ENCODE results near the gene PSMD8. TPM values are rescaled to one million over a fixed set of nuclear protein-coding genes. Genes with fewer than 3 reads are reported as not detected.

Gene PSMD8
- total RNA-seq, 1 donor from 2014 or later, result 128 TPM

- DNase-seq (ENCODE audit: low spot score, unreplicated experiment), result no peak
- Mint-ChIP-seq H3K4me3 (ENCODE audit: low read depth) (peak overlapping the region; percentile 98), H3K27me3 (no peaks in the 10 kb centered on the region), H3K27ac (no peak overlapping the region), H3K36me3 (ENCODE audit: insufficient read depth) (peaks cover 11% of the 10 kb centered on the region), H3K4me1 (ENCODE audit: low read depth) (peaks cover 13% of the 10 kb centered on the region), H3K9me3 (ENCODE audit: low read depth) (no peaks in the 10 kb centered on the region)
- TF ChIP-seq CTCF (IDR thresholded peaks at IDR 0.05; ENCODE audit: unreplicated experiment), result no peak
These were observed 2.7 kb downstream of the PSMD8 start for GRCh38 chr19:38377052-38377451.

DNA sequence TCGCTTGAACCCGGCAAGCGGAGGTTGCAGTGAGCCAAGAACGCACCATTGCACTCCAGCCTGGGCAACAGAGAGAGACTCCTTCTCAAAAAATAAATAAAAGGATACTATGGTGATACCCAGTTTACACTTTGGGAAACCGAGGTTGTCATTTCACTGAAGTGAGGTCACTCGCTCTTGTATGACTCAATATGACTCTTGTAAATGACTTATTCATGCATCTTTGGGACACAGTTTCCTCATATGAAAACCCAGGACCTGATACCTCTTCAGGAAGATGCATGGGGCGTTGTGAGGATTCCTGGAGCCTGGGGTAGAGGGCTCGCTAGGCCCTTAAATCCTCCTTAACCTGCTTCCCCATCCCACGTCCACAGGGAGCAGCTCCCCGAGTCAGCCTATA is 4.5 kb downstream of the PSMD8 start:
- Mint-ChIP-seq H3K27me3 (no peaks in the 10 kb centered on the region), H3K36me3 (ENCODE audit: insufficient read depth) (peaks cover 18% of the 10 kb centered on the region), H3K27ac (no peak overlapping the region), H3K4me3 (ENCODE audit: low read depth) (no peak overlapping the region), H3K4me1 (ENCODE audit: low read depth) (peaks cover 13% of the 10 kb centered on the region), H3K9me3 (ENCODE audit: low read depth) (no peaks in the 10 kb centered on the region)
- no peak for DNase-seq (ENCODE audit: low spot score, unreplicated experiment)
- TF ChIP-seq CTCF (IDR thresholded peaks at IDR 0.05; ENCODE audit: unreplicated experiment), result no peak

DNA sequence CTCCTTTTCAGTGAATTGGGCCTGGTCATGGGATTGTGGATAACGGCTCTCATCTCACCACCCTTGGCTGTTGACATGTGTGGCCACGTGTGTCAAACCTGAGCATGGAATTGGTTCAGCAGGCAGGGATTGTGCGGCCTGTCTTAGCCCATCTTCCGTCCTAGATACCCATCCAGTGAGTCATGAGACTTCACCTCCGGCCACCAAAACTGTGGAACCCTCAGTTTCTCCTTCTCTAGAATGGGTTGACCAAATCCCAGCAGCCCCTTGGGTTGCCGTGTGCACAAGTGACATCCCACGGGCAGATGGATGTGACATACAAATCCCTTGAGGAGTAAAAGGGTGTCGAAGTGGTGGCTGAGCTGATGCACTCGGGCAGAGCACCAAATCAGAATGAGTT is 6.8 kb downstream of the PSMD8 start:
- Mint-ChIP-seq H3K4me3 (ENCODE audit: low read depth) (no peak overlapping the region), H3K9me3 (ENCODE audit: low read depth) (no peaks in the 10 kb centered on the region), H3K4me1 (ENCODE audit: low read depth) (peaks cover 1% of the 10 kb centered on the region), H3K36me3 (ENCODE audit: insufficient read depth) (peaks cover 17% of the 10 kb centered on the region), H3K27ac (no peak overlapping the region), H3K27me3 (no peaks in the 10 kb centered on the region)
- no peak for TF ChIP-seq CTCF (IDR thresholded peaks at IDR 0.05; ENCODE audit: unreplicated experiment)
- DNase-seq (ENCODE audit: low spot score, unreplicated experiment), result no peak

DNA sequence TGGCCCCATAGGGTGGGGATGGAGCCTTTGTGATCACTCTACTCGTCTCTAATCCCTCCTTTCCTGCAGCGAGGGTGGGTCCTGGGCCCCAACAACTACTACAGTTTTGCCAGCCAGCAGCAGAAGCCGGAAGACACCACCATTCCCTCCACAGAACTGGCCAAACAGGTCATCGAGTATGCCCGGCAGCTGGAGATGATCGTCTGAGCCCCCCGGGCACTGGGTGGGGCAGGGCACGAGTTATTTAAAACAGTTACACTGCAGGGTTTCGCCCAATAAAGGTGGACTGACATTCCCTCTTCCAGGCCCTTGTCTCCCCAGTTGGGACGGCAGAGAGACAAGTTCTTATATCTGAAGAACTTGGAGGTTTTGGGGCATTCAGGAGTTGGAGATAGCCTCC is 8.8 kb downstream of the PSMD8 start:
- H3K27me3 Mint-ChIP-seq, result peaks cover 4% of the 10 kb centered on the region
- no peak for DNase-seq (ENCODE audit: low spot score, unreplicated experiment)
- H3K4me1 Mint-ChIP-seq (ENCODE audit: low read depth), result peaks cover 5% of the 10 kb centered on the region
- H3K27ac Mint-ChIP-seq, result no peak overlapping the region
- H3K9me3 Mint-ChIP-seq (ENCODE audit: low read depth), result no peaks in the 10 kb centered on the region
- no peak for TF ChIP-seq CTCF (IDR thresholded peaks at IDR 0.05; ENCODE audit: unreplicated experiment)
- H3K4me3 Mint-ChIP-seq (ENCODE audit: low read depth), result no peak overlapping the region
- H3K36me3 Mint-ChIP-seq (ENCODE audit: insufficient read depth), result peaks cover 20% of the 10 kb centered on the region

DNA sequence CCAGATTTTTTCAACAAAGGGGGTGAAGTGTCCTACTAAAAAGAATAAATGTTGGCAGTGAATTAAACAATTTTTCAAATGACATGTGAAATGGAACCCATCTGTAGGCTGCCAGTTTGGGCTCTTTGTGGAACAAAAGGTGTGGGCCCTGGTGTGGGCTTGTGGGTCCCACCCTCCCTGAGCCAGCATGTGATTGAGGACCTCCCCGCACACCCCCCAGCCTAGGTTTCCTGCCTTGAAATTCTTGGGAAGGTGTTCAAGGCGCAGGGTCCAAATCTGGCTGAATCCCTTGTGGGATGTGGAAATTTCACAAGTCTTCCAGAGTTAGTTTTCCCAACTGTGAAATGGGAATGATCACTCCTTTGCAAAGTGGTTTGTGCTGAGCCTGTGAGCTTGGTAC is 9.4 kb downstream of the PSMD8 start:
- Mint-ChIP-seq H3K4me3 (ENCODE audit: low read depth) (no peak overlapping the region), H3K9me3 (ENCODE audit: low read depth) (no peaks in the 10 kb centered on the region), H3K27me3 (peaks cover 4% of the 10 kb centered on the region), H3K27ac (no peak overlapping the region), H3K36me3 (ENCODE audit: insufficient read depth) (peaks cover 20% of the 10 kb centered on the region), H3K4me1 (ENCODE audit: low read depth) (peaks cover 5% of the 10 kb centered on the region)
- TF ChIP-seq CTCF (IDR thresholded peaks at IDR 0.05; ENCODE audit: unreplicated experiment), result no peak
- DNase-seq (ENCODE audit: low spot score, unreplicated experiment), result no peak
